ENCODE data around the gene FOXD2.

Gene FOXD2

DNA sequence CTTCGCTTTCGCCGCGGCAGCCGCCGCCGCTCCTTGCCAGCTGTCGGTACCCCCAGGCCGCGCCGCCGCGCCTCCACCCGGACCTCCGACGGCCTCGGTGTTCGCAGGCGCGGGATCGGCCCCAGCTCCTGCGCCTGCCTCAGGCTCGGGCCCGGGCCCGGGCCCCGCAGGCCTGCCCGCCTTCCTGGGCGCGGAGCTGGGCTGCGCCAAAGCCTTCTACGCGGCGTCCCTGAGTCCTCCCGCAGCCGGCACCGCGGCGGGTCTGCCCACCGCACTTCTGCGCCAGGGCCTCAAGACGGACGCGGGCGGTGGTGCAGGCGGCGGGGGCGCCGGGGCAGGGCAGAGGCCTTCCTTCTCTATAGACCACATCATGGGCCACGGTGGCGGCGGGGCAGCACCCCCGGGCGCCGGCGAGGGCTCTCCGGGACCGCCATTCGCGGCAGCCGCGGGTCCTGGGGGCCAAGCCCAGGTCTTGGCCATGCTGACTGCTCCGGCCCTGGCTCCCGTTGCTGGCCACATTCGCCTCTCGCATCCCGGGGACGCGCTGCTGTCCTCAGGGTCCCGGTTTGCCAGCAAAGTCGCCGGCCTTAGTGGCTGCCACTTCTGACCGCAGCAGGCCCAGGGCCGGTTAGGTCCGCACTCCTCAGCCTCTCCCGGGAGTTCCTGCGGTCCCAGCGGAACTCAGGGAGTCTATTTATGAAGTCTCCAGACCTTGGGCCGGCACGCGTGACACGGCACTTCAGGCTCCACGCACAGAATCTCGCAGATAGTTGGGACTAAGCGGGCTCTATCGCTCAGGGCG is 1.4 kb downstream of the FOXD2 start:
- peaks cover 45% of the 10 kb centered on the region for H3K27me3 ChIP-seq (replicated peaks)
- TF ChIP-seq, protein P1, sequence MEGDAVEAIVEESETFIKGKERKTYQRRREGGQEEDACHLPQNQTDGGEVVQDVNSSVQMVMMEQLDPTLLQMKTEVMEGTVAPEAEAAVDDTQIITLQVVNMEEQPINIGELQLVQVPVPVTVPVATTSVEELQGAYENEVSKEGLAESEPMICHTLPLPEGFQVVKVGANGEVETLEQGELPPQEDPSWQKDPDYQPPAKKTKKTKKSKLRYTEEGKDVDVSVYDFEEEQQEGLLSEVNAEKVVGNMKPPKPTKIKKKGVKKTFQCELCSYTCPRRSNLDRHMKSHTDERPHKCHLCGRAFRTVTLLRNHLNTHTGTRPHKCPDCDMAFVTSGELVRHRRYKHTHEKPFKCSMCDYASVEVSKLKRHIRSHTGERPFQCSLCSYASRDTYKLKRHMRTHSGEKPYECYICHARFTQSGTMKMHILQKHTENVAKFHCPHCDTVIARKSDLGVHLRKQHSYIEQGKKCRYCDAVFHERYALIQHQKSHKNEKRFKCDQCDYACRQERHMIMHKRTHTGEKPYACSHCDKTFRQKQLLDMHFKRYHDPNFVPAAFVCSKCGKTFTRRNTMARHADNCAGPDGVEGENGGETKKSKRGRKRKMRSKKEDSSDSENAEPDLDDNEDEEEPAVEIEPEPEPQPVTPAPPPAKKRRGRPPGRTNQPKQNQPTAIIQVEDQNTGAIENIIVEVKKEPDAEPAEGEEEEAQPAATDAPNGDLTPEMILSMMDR (IDR thresholded peaks at IDR 0.05; ENCODE audit: low read depth, low read length, missing control alignments), result no peak
- in situ Hi-C loops (cut with HindIII; ENCODE audit: low pct_ligation_motif_present, low sequenced_read_pairs), result no loop called here
- no peaks in the 10 kb centered on the region for H3K36me3 ChIP-seq (replicated peaks)
- no peak overlapping the region for H3K4me3 ChIP-seq (ENCODE audit: low read depth, low read length)
- no peak overlapping the region for H3K27ac ChIP-seq
- DNase-seq, result no peak

DNA sequence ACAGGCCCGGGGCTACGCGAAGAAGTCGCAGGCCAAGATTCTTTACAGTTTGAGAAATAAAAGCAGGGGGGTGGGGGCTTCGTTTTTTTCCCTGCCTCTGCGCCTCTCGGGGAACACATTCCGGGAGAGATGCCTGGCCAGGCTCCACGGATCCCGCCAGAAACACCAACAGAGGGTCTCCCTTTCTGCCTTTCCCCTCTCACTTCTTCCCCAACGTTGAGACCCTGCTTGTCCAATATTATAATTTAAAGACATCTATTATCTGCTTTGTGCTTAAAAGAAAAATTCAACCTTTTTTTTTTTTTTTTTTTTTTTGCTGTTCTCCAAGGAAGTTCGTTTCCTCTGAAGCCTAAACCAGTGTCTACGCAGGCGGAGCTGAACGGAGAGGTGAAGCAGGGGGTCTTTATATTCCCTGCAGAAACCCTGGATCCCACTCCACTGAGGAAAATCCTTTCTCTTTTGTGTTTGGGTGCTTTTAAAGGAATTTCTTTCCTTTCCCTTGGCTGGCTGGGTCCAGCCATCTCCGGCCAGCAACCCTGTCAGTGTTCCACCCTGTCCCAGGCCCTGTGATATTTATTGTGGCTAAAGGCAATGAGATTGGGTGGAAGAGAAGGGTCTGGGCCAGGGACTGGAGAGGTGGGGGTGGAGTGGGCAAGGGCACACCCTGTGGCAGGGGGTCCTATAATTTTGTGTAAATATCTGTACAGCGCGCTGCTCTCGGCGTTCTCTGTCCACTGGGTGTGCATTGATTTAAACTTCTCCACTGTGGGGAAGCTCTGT is 2.2 kb downstream of the FOXD2 start:
- Histone ChIP-seq H3K4me3 (ENCODE audit: low read depth, low read length) (no peak overlapping the region), H3K27ac (no peak overlapping the region), H3K27me3 (replicated peaks) (peaks cover 53% of the 10 kb centered on the region), H3K36me3 (replicated peaks) (no peaks in the 10 kb centered on the region)
- no peak for DNase-seq
- in situ Hi-C loops (cut with HindIII; ENCODE audit: low pct_ligation_motif_present, low sequenced_read_pairs), result no loop called here
- TF ChIP-seq, protein P1 (IDR thresholded peaks at IDR 0.05; ENCODE audit: low read depth, low read length, missing control alignments), result no peak

- Histone ChIP-seq H3K27me3 (replicated peaks) (peaks cover 58% of the 10 kb centered on the region), H3K27ac (no peak overlapping the region), H3K36me3 (replicated peaks) (no peaks in the 10 kb centered on the region), H3K4me3 (ENCODE audit: low read depth, low read length) (no peak overlapping the region)
- in situ Hi-C loops (cut with HindIII; ENCODE audit: low pct_ligation_motif_present, low sequenced_read_pairs), result no loop called here
- DNase-seq, result no peak
- TF ChIP-seq, protein P1 (IDR thresholded peaks at IDR 0.05; ENCODE audit: low read depth, low read length, missing control alignments), result no peak
Observed at GRCh38 chr1:47440599-47441081, 2.8 kb downstream of the FOXD2 start.

GRCh38 chr1:47441450-47442106 is 3.7 kb downstream of the FOXD2 start:
- in situ Hi-C loops (cut with HindIII; ENCODE audit: low pct_ligation_motif_present, low sequenced_read_pairs), result no loop called here
- peaks cover 67% of the 10 kb centered on the region for H3K27me3 ChIP-seq (replicated peaks)
- H3K27ac ChIP-seq, result no peak overlapping the region
- no peak overlapping the region for H3K4me3 ChIP-seq (ENCODE audit: low read depth, low read length)
- TF ChIP-seq, protein P1 (IDR thresholded peaks at IDR 0.05; ENCODE audit: low read depth, low read length, missing control alignments), result no peak
- no peaks in the 10 kb centered on the region for H3K36me3 ChIP-seq (replicated peaks)
- DNase-seq, result no peak

DNA sequence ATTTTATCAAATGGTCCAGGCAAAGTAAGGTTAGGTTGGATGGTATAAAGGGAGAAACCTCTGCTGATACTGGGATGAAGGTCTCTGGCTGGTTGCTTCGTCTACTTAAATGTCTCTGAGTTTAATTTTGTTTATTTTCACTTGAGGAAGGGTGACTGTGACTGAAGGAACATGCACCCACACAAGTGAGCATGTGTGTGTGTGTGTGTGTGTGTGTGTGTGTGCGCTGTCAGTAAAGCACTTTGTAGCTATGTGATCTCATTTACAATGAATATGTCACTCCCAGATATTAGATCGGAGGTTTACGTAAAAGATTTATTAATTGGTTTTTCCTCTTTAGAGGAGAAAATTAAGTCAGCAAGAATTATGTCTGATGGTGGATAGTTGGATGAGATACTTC is 4.4 kb downstream of the FOXD2 start:
- Histone ChIP-seq H3K36me3 (replicated peaks) (no peaks in the 10 kb centered on the region), H3K27me3 (replicated peaks) (peaks cover 73% of the 10 kb centered on the region), H3K27ac (no peak overlapping the region), H3K4me3 (ENCODE audit: low read depth, low read length) (no peak overlapping the region)
- in situ Hi-C loops (cut with HindIII; ENCODE audit: low pct_ligation_motif_present, low sequenced_read_pairs), result no loop called here
- DNase-seq, result no peak
- TF ChIP-seq, protein P1 (IDR thresholded peaks at IDR 0.05; ENCODE audit: low read depth, low read length, missing control alignments), result no peak

Data from brain microvascular endothelial cell (primary cell).